Suprapubic skin (tissue), 4 donors: Measurements from ENCODE around the gene FEZ2. TPM values are rescaled to one million over a fixed set of nuclear protein-coding genes. Genes with fewer than 3 reads are reported as not detected.

ENCODE experiments used
- DNase-seq, 2 donors: peaks; one replicate each; pipeline ENCODE4 v3.0.0-alpha.2; 2019; ENCODE audit warnings: low spot score in 2 of 2
- H3K27ac ChIP-seq: fragments of 200-600 bp; sonication (generic); one replicate; pipeline ENCODE4 v1.5.1; 2019
- H3K27me3 ChIP-seq: fragments of 200-600 bp; sonication (generic); one replicate; pipeline ENCODE4 v1.5.1; 2019
- H3K36me3 ChIP-seq: fragments of 200-600 bp; sonication (generic); one replicate; pipeline ENCODE4 v1.5.1; 2019
- H3K4me1 ChIP-seq: fragments of 200-600 bp; sonication (generic); one replicate; pipeline ENCODE4 v1.5.1; 2019
- H3K4me3 ChIP-seq: fragments of 200-600 bp; sonication (generic); one replicate; pipeline ENCODE4 v1.5.1; 2019; ENCODE audit warnings: mild to moderate bottlenecking
- H3K9me3 ChIP-seq: fragments of 200-600 bp; sonication (generic); one replicate; pipeline ENCODE4 v1.5.1; 2019
- EP300 ChIP-seq: sonication (generic); formaldehyde crosslinking; IDR thresholded peaks from one replicate; pipeline ENCODE4 v1.6.1; 2017; ENCODE audit warnings: antibody characterized with exemption
- POLR2A ChIP-seq, 2 donors: fragments of 450-650 bp; IDR thresholded peaks; one replicate each; pipeline ENCODE4 v1.6.1; 2017; ENCODE audit warnings: antibody characterized with exemption in 2 of 2, mild to moderate bottlenecking in 2 of 2, moderate library complexity in 2 of 2
- POLR2AphosphoS5 ChIP-seq, 3 donors: sonication (generic); formaldehyde crosslinking; IDR thresholded peaks; one replicate each; pipeline ENCODE4 v1.6.1; 2017; ENCODE audit warnings: antibody characterized with exemption in 3 of 3
- WGBS: methylation state at CpG from one replicate; pipeline ENCODE4 v1.1.5; 2018; 5-methylcytosine and 5-hydroxymethylcytosine counted together
- total RNA-seq, 4 donors: library from RNA; depleted of rRNA; stranded (reverse); fragments of >200 nt; gene quantifications; one replicate each; pipeline ENCODE4 v1.1.0, GENCODE V29; 2016
- TF ChIP-seq, protein P1 (sequence below), 2 donors: fragments of 200-600 bp in 1 of 2; fragments of 450-650 bp in 1 of 2; sonication (generic) in 1 of 2; IDR thresholded peaks; one replicate each; pipeline ENCODE4 v1.5.1; 2016 to 2019; ENCODE audit warnings: antibody characterized with exemption in 2 of 2, mild to moderate bottlenecking in 1 of 2, moderate library complexity in 1 of 2

FEZ2 gene
- total RNA-seq, 4 donors from 2014 or later, result 15.2 to 25.1 (median 17.7) TPM

- Histone ChIP-seq H3K4me1 (no peaks in the 10 kb centered on the region), H3K36me3 (peaks cover 62% of the 10 kb centered on the region), H3K27ac (no peak overlapping the region), H3K9me3 (no peaks in the 10 kb centered on the region), H3K4me3 (no peak overlapping the region), H3K27me3 (no peaks in the 10 kb centered on the region)
- DNase-seq, result no peak
- 91% methylated on average over 3 of the region's 3 CpGs for WGBS
- no peak for TF ChIP-seq POLR2AphosphoS5 (IDR thresholded peaks at IDR 0.05)
Measured at GRCh38 chr2:36547906-36548305, 50.1 kb downstream of the FEZ2 start.

- H3K36me3 ChIP-seq, result peaks cover 60% of the 10 kb centered on the region
- no peak for DNase-seq
- no peaks in the 10 kb centered on the region for H3K27me3 ChIP-seq
- H3K27ac ChIP-seq, result no peak overlapping the region
- TF ChIP-seq, protein P1, sequence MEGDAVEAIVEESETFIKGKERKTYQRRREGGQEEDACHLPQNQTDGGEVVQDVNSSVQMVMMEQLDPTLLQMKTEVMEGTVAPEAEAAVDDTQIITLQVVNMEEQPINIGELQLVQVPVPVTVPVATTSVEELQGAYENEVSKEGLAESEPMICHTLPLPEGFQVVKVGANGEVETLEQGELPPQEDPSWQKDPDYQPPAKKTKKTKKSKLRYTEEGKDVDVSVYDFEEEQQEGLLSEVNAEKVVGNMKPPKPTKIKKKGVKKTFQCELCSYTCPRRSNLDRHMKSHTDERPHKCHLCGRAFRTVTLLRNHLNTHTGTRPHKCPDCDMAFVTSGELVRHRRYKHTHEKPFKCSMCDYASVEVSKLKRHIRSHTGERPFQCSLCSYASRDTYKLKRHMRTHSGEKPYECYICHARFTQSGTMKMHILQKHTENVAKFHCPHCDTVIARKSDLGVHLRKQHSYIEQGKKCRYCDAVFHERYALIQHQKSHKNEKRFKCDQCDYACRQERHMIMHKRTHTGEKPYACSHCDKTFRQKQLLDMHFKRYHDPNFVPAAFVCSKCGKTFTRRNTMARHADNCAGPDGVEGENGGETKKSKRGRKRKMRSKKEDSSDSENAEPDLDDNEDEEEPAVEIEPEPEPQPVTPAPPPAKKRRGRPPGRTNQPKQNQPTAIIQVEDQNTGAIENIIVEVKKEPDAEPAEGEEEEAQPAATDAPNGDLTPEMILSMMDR (IDR thresholded peaks at IDR 0.05), result no peak
- TF ChIP-seq POLR2A (IDR thresholded peaks at IDR 0.05), result no peak
- no peak for TF ChIP-seq EP300
- TF ChIP-seq POLR2AphosphoS5 (IDR thresholded peaks at IDR 0.05), result no peak
- H3K4me1 ChIP-seq, result no peaks in the 10 kb centered on the region
- no peak overlapping the region for H3K4me3 ChIP-seq
- 0% methylated on average over 1 of the region's 1 CpG for WGBS
- H3K9me3 ChIP-seq, result no peaks in the 10 kb centered on the region
Measured at GRCh38 chr2:36545871-36546416, 52.0 kb downstream of the FEZ2 start.

GRCh38 chr2:36544638-36545338 lies 53.2 kb downstream of the FEZ2 start:
- no peaks in the 10 kb centered on the region for H3K4me1 ChIP-seq
- H3K4me3 ChIP-seq, result no peak overlapping the region
- no peak for DNase-seq
- peaks cover 59% of the 10 kb centered on the region for H3K36me3 ChIP-seq
- H3K9me3 ChIP-seq, result no peaks in the 10 kb centered on the region
- WGBS, result 86% methylated on average over 6 of the region's 6 CpGs
- no peaks in the 10 kb centered on the region for H3K27me3 ChIP-seq
- TF ChIP-seq, protein P1 (IDR thresholded peaks at IDR 0.05), result no peak
- TF ChIP-seq POLR2AphosphoS5 (IDR thresholded peaks at IDR 0.05) (no peak), EP300 (no peak), POLR2A (IDR thresholded peaks at IDR 0.05) (no peak)
- H3K27ac ChIP-seq, result no peak overlapping the region

- WGBS, result 83% methylated on average over 4 of the region's 4 CpGs
- Histone ChIP-seq H3K4me3 (no peak overlapping the region), H3K9me3 (no peaks in the 10 kb centered on the region), H3K27ac (no peak overlapping the region), H3K4me1 (no peaks in the 10 kb centered on the region), H3K36me3 (peaks cover 48% of the 10 kb centered on the region), H3K27me3 (no peaks in the 10 kb centered on the region)
- no peak for DNase-seq
- TF ChIP-seq, protein P1 (IDR thresholded peaks at IDR 0.05), result no peak
- no peak for TF ChIP-seq POLR2A (IDR thresholded peaks at IDR 0.05)
- TF ChIP-seq POLR2AphosphoS5 (IDR thresholded peaks at IDR 0.05), result no peak
- no peak for TF ChIP-seq EP300
Measured at GRCh38 chr2:36541891-36542595, 55.9 kb downstream of the FEZ2 start.

DNA sequence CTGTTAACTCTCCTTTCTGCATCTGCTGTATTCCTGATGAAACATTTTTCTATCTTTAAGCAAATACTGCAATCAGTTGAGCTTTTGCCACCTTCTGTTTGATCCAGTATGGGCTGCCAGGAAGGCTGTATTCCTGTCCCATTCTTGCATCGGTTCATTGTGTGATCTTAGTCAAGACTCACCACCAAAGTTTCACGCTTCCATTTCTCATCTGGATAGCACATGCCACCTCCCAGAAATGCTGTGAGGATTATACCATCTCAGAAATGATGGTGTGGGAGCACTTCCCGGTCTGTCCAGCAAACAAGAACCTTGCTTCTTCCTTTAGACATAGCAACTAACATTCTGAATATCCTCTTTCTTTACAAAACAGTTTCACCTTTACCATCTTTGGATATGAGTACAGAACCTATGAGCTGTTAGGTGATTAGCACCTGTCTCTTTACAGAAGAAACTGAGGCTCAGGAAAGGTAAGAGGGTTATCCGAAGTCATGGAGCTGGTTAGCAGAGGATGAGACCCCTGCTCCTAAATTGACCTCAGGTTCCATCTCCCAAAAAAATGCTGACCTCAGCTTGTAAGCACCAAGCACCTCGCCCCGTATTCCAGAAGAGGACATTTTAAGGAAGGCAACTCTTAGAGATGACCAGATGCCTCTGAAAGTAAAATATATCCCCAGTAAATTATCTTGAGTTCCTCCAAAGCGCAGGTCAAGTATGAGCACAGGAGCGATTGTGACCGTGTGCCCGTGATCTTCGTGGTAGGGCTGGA lies 56.8 kb downstream of the FEZ2 start:
- Histone ChIP-seq H3K4me1 (no peaks in the 10 kb centered on the region), H3K27ac (no peak overlapping the region), H3K36me3 (peaks cover 47% of the 10 kb centered on the region), H3K4me3 (no peak overlapping the region), H3K9me3 (no peaks in the 10 kb centered on the region), H3K27me3 (no peaks in the 10 kb centered on the region)
- WGBS, result 75% methylated on average over 11 of the region's 11 CpGs
- TF ChIP-seq POLR2A (IDR thresholded peaks at IDR 0.05), result no peak
- TF ChIP-seq, protein P1 (IDR thresholded peaks at IDR 0.05), result no peak
- no peak for TF ChIP-seq EP300
- no peak for TF ChIP-seq POLR2AphosphoS5 (IDR thresholded peaks at IDR 0.05)
- DNase-seq, result no peak
